Measurements from ENCODE around the gene ARSD.

ARSD gene

GRCh38 chrX:2867206-2867605, 61.9 kb downstream of the ARSD start:
- Histone ChIP-seq H3K27ac (ENCODE audit: low read length) (no peak overlapping the region), H3K9me3 (ENCODE audit: control insufficient read depth in 1 of 2, low read length in 2 of 2) (no peaks in the 10 kb centered on the region), H3K4me3 (ENCODE audit: low read depth in 1 of 2, low read length in 2 of 2) (no peak overlapping the region), H3K27me3 (ENCODE audit: low read depth, low read length) (no peaks in the 10 kb centered on the region), H3K36me3 (ENCODE audit: control insufficient read depth in 1 of 2, insufficient read depth in 2 of 2, low read length in 2 of 2) (no peaks in the 10 kb centered on the region), H3K4me1 (ENCODE audit: control insufficient read depth in 1 of 2, insufficient read depth in 2 of 2, low read length in 2 of 2) (no peaks in the 10 kb centered on the region)

GRCh38 chrX:2863646-2864045, 65.5 kb downstream of the ARSD start:
- Histone ChIP-seq H3K4me1 (ENCODE audit: control insufficient read depth in 1 of 2, insufficient read depth in 2 of 2, low read length in 2 of 2) (no peaks in the 10 kb centered on the region), H3K4me3 (ENCODE audit: low read depth in 1 of 2, low read length in 2 of 2) (no peak overlapping the region), H3K9me3 (ENCODE audit: control insufficient read depth in 1 of 2, low read length in 2 of 2) (no peaks in the 10 kb centered on the region), H3K36me3 (ENCODE audit: control insufficient read depth in 1 of 2, insufficient read depth in 2 of 2, low read length in 2 of 2) (no peaks in the 10 kb centered on the region), H3K27ac (ENCODE audit: low read length) (no peak overlapping the region), H3K27me3 (ENCODE audit: low read depth, low read length) (no peaks in the 10 kb centered on the region)

- Histone ChIP-seq H3K4me1 (ENCODE audit: control insufficient read depth in 1 of 2, insufficient read depth in 2 of 2, low read length in 2 of 2) (no peaks in the 10 kb centered on the region), H3K27ac (ENCODE audit: low read length) (no peak overlapping the region), H3K9me3 (ENCODE audit: control insufficient read depth in 1 of 2, low read length in 2 of 2) (no peaks in the 10 kb centered on the region), H3K36me3 (ENCODE audit: control insufficient read depth in 1 of 2, insufficient read depth in 2 of 2, low read length in 2 of 2) (no peaks in the 10 kb centered on the region), H3K27me3 (ENCODE audit: low read depth, low read length) (no peaks in the 10 kb centered on the region), H3K4me3 (ENCODE audit: low read depth in 1 of 2, low read length in 2 of 2) (no peak overlapping the region)
Measured at GRCh38 chrX:2862404-2862803, 66.7 kb downstream of the ARSD start.

DNA sequence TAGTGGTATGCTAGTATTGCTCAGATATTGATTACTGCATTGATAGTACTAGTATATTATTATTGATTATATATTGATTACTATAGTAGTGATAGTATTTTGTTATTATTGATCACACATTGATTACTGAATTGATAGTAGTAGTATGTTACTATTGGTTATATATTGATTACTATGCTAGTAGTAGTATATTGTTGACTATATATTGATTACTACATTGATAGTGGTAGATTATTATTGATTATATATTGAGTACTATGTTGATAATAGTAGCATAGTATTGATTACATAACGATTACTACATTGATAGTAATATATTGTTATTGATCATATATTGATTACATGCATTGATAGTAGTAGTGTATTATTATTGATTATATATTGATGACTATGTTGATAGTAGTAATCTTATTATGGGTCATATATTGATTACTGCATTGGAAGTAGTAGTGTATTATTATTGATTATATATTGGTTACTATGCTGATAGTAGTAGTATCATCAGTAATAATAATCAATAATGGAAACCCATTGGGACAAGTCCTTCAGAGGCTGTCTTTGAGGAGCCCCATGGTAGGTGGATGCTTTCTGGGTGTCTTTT, 69.8 kb downstream of the ARSD start:
- no peaks in the 10 kb centered on the region for H3K36me3 ChIP-seq (ENCODE audit: control insufficient read depth in 1 of 2, insufficient read depth in 2 of 2, low read length in 2 of 2)
- H3K27ac ChIP-seq (ENCODE audit: low read length) = no peak overlapping the region
- H3K27me3 ChIP-seq (ENCODE audit: low read depth, low read length) = no peaks in the 10 kb centered on the region
- H3K4me3 ChIP-seq (ENCODE audit: low read depth in 1 of 2, low read length in 2 of 2) = no peak overlapping the region
- H3K4me1 ChIP-seq (ENCODE audit: control insufficient read depth in 1 of 2, insufficient read depth in 2 of 2, low read length in 2 of 2) = no peaks in the 10 kb centered on the region
- H3K9me3 ChIP-seq (ENCODE audit: control insufficient read depth in 1 of 2, low read length in 2 of 2) = no peaks in the 10 kb centered on the region

DNA sequence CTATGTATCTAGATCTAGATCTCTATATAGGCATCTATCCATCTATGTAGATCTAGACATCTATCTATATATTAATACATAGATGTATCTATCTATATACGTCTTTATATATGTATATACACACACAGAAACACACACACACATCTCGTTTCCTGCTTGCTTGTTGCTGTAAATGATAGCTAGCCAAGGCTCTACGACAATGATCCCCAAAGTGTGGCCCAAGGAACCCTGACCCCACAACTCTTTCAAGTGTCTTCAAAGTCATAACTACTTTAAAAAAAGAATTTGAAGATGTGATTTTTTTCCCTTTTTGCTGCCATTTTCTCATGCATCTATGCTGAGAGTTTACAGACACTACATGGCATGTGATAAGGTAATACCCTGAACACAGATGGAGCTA, 71.6 kb downstream of the ARSD start:
- Histone ChIP-seq H3K36me3 (ENCODE audit: control insufficient read depth in 1 of 2, insufficient read depth in 2 of 2, low read length in 2 of 2) (no peaks in the 10 kb centered on the region), H3K9me3 (ENCODE audit: control insufficient read depth in 1 of 2, low read length in 2 of 2) (no peaks in the 10 kb centered on the region), H3K27ac (ENCODE audit: low read length) (no peak overlapping the region), H3K27me3 (ENCODE audit: low read depth, low read length) (no peaks in the 10 kb centered on the region), H3K4me1 (ENCODE audit: control insufficient read depth in 1 of 2, insufficient read depth in 2 of 2, low read length in 2 of 2) (no peaks in the 10 kb centered on the region), H3K4me3 (ENCODE audit: low read depth in 1 of 2, low read length in 2 of 2) (no peak overlapping the region)

GRCh38 chrX:2855761-2856160, 73.4 kb downstream of the ARSD start:
- Histone ChIP-seq H3K4me3 (ENCODE audit: low read depth in 1 of 2, low read length in 2 of 2) (no peak overlapping the region), H3K27ac (ENCODE audit: low read length) (no peak overlapping the region), H3K9me3 (ENCODE audit: control insufficient read depth in 1 of 2, low read length in 2 of 2) (no peaks in the 10 kb centered on the region), H3K27me3 (ENCODE audit: low read depth, low read length) (no peaks in the 10 kb centered on the region), H3K4me1 (ENCODE audit: control insufficient read depth in 1 of 2, insufficient read depth in 2 of 2, low read length in 2 of 2) (no peaks in the 10 kb centered on the region), H3K36me3 (ENCODE audit: control insufficient read depth in 1 of 2, insufficient read depth in 2 of 2, low read length in 2 of 2) (no peaks in the 10 kb centered on the region)

GRCh38 chrX:2854918-2855317, 74.2 kb downstream of the ARSD start:
- Histone ChIP-seq H3K27me3 (ENCODE audit: low read depth, low read length) (no peaks in the 10 kb centered on the region), H3K9me3 (ENCODE audit: control insufficient read depth in 1 of 2, low read length in 2 of 2) (no peaks in the 10 kb centered on the region), H3K36me3 (ENCODE audit: control insufficient read depth in 1 of 2, insufficient read depth in 2 of 2, low read length in 2 of 2) (no peaks in the 10 kb centered on the region), H3K4me3 (ENCODE audit: low read depth in 1 of 2, low read length in 2 of 2) (no peak overlapping the region), H3K4me1 (ENCODE audit: control insufficient read depth in 1 of 2, insufficient read depth in 2 of 2, low read length in 2 of 2) (no peaks in the 10 kb centered on the region), H3K27ac (ENCODE audit: low read length) (no peak overlapping the region)
